GM23338 (cell line): ENCODE measurements around the gene PRKCH. TPM values are rescaled to one million over a fixed set of nuclear protein-coding genes. Genes with fewer than 3 reads are reported as not detected.

Experiments
- ATAC-seq: fragments of 200-7000 bp; cut with Tn5 transposase; 3 replicates; pipeline ENCODE4 v1.9.1; 2020
- DNase-seq: peaks from one replicate; pipeline ENCODE4 v3.0.0-alpha.2; 2015; ENCODE audit warnings: low spot score
- H2AFZ ChIP-seq: fragments of 200-600 bp; sonication (generic); 2 replicates; pipeline ENCODE4 v1.8.0; 2016; ENCODE audit warnings: antibody characterized with exemption, mild to moderate bottlenecking, moderate library complexity
- H3F3A ChIP-seq: fragments of 200-600 bp; sonication (generic); replicated peaks from 2 replicates; pipeline ENCODE4 v1.8.0; 2017; ENCODE audit warnings: antibody characterized with exemption, mixed run types, low read depth
- H3K27ac ChIP-seq: fragments of 200-600 bp; sonication (generic); 2 replicates; pipeline ENCODE4 v1.6.1; 2016; ENCODE audit warnings: low read depth
- H3K27me3 ChIP-seq: fragments of 200-600 bp; sonication (generic); 2 replicates; pipeline ENCODE4 v1.8.0; 2016; ENCODE audit warnings: mild to moderate bottlenecking, mixed run types, moderate library complexity; ENCODE audit not compliant: insufficient read depth
- H3K36me3 ChIP-seq: fragments of 200-600 bp; sonication (generic); 2 replicates; pipeline ENCODE4 v1.8.0; 2016; ENCODE audit warnings: mild to moderate bottlenecking; ENCODE audit not compliant: insufficient read depth
- H3K4me1 ChIP-seq: fragments of 200-600 bp; sonication (generic); 2 replicates; pipeline ENCODE4 v1.8.0; 2016; ENCODE audit warnings: mild to moderate bottlenecking, moderate library complexity; ENCODE audit not compliant: insufficient read depth
- H3K4me2 ChIP-seq: fragments of 200-600 bp; sonication (generic); 2 replicates; pipeline ENCODE4 v1.7.1; 2017; ENCODE audit warnings: mixed run types
- H3K4me3 ChIP-seq: fragments of 200-600 bp; sonication (generic); 2 replicates; pipeline ENCODE4 v1.6.1; 2016; ENCODE audit warnings: mixed run types
- H3K79me2 ChIP-seq: fragments of 200-600 bp; sonication (generic); replicated peaks from 2 replicates; pipeline ENCODE4 v1.8.0; 2017; ENCODE audit warnings: mild to moderate bottlenecking; ENCODE audit not compliant: insufficient read depth
- H3K9me2 ChIP-seq: fragments of 200-600 bp; sonication (generic); 2 replicates; pipeline ENCODE4 v1.8.0; 2017; ENCODE audit not compliant: insufficient read depth
- H4K20me1 ChIP-seq: fragments of 200-600 bp; sonication (generic); replicated peaks from 2 replicates; pipeline ENCODE4 v1.8.0; 2017; ENCODE audit warnings: mild to moderate bottlenecking; ENCODE audit not compliant: insufficient read depth
- H3K27ac Mint-ChIP-seq: 2 replicates; pipeline ENCODE4 v1.8.0; 2020; ENCODE audit warnings: inconsistent platforms, mild to moderate bottlenecking, moderate library complexity, mixed read lengths
- H3K27me3 Mint-ChIP-seq: 3 replicates; pipeline ENCODE4 v1.8.0; 2022; ENCODE audit warnings: low read depth, mild to moderate bottlenecking, moderate library complexity, mixed read lengths, inconsistent platforms; ENCODE audit not compliant: insufficient read depth, poor library complexity
- H3K36me3 Mint-ChIP-seq: 3 replicates; pipeline ENCODE4 v1.8.0; 2021; ENCODE audit warnings: low read depth, mild to moderate bottlenecking, inconsistent platforms, moderate library complexity, mixed read lengths
- H3K4me1 Mint-ChIP-seq: 3 replicates; pipeline ENCODE4 v1.8.0; 2020; ENCODE audit warnings: mild to moderate bottlenecking, inconsistent platforms, mixed read lengths
- H3K4me3 Mint-ChIP-seq: 3 replicates; pipeline ENCODE4 v1.8.0; 2021; ENCODE audit warnings: moderate library complexity, mild to moderate bottlenecking, inconsistent platforms, mixed read lengths
- H3K9me3 Mint-ChIP-seq: 3 replicates; pipeline ENCODE4 v1.8.0; 2020; ENCODE audit warnings: moderate library complexity, mild to moderate bottlenecking, inconsistent platforms, mixed read lengths
- ETS1 ChIP-seq: IDR thresholded peaks from 2 replicates; pipeline ENCODE4 v1.6.1; 2016; ENCODE audit warnings: antibody characterized with exemption
- POLR2AphosphoS5 ChIP-seq: IDR thresholded peaks from 2 replicates; pipeline ENCODE4 v1.6.1; 2016; ENCODE audit warnings: antibody characterized with exemption, low read depth
- ZNF114 ChIP-seq: fragments of 250-450 bp; sonication (Bioruptor Pico); IDR thresholded peaks from 2 replicates; pipeline ENCODE4 v1.5.0; 2020; ENCODE audit warnings: mild to moderate bottlenecking, moderate library complexity
- ZNF462 ChIP-seq: fragments of 250-450 bp; sonication (Bioruptor Pico); IDR thresholded peaks from 2 replicates; pipeline ENCODE4 v1.5.0; 2020; ENCODE audit warnings: mild to moderate bottlenecking, moderate library complexity
- polyA plus RNA-seq: library from polyadenylated mRNA; unstranded; fragments of >200 nt; fragmentation: Nextera tagmentation; extraction: Ambion mirVana; gene quantifications from 2 replicates; pipeline ENCODE4 v1.2.1, GENCODE V29; 2016
- total RNA-seq: library from RNA; depleted of rRNA; stranded (reverse); fragments of >200 nt; shearing (Covaris generic); gene quantifications from 2 replicates; pipeline ENCODE4 v1.2.3, GENCODE V29; 2014

PRKCH gene
- total and polyA plus RNA-seq, 2 experiments from 2014 or later: 5.4 to 10.1 TPM

GRCh38 chr14:61502459-61503093 is 181.2 kb downstream of the PRKCH start:
- H3K79me2 ChIP-seq: no peaks in the 10 kb centered on the region
- H3K36me3 ChIP-seq: no peaks in the 10 kb centered on the region
- H3K4me1 ChIP-seq: peaks cover 70% of the 10 kb centered on the region
- H2AFZ ChIP-seq: no peak overlapping the region; the same call in 1 of the 2 replicates
- H3K9me2 ChIP-seq: peaks cover 2% of the 10 kb centered on the region; the same call in 1 of the 2 replicates
- Mint-ChIP-seq H3K4me1 (peaks cover 65% of the 10 kb centered on the region), H3K27me3 (peaks cover 4% of the 10 kb centered on the region), H3K27ac (peak overlapping the region; percentile 98), H3K4me3 (peak overlapping the region; percentile 39; the same call in 2 of the 3 replicates), H3K36me3 (no peaks in the 10 kb centered on the region; the same call in 2 of the 3 replicates), H3K9me3 (no peaks in the 10 kb centered on the region)
- TF ChIP-seq ETS1 (no peak), POLR2AphosphoS5 (no peak), ZNF114 (CRISPR knock-in tag) (no peak), ZNF462 (CRISPR knock-in tag) (peak; percentile 45; the same call in 1 of the 2 replicates)
- H3K4me3 ChIP-seq: no peak overlapping the region
- peak overlapping the region; percentile 59 for H3K4me2 ChIP-seq
- peak; percentile 68 for ATAC-seq
- no peaks in the 10 kb centered on the region for H3F3A ChIP-seq
- H4K20me1 ChIP-seq: no peaks in the 10 kb centered on the region
- H3K27me3 ChIP-seq: no peaks in the 10 kb centered on the region
- peak overlapping the region; percentile 97 for H3K27ac ChIP-seq
- DNase-seq: peak; percentile 64
